ENCODE measurements around the gene DHX32.
A peak's percentile ranks its signal among the peaks of the same experiment; 100 is the strongest.

DHX32 gene

DNA sequence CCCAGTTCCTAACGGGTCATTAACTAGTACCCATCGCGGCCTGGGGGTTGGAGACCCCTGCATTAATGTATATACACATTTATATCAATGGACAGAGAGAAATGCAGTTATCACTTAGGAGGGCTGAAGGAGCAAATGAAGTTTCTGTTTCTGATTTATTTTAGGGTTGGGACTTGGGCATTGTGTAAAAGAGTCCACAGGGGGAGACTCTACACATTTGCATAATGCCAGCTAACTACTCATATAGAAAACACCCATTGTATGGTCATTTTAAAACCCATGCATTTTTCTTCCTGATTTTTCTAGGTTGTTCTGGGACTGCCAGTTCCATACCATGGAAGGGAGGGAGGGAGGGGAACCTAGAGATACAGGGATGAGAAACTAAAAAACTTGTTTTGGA lies 34.2 kb downstream of the DHX32 start:
- no peak for DNase-seq

DNA sequence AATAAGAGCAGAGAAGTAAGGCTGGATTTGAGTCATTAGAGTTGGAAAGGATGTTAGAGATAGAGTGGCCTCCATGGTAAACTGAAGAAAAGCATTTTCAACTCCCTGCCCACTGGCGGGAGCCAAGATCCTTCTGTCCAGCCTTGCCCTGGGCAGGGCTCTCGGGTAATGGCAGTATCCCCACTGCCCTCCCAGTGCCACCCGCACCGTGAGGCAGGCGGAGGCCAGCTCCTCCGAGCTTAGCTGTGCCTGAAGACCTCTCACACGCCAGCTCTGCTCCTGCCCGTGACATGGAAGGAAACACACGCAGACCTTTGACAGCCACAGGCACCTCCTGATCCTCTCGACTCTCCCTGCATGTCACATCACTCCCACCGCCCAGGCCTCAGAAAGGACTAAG lies 35.5 kb downstream of the DHX32 start:
- DNase-seq = no peak

DNA sequence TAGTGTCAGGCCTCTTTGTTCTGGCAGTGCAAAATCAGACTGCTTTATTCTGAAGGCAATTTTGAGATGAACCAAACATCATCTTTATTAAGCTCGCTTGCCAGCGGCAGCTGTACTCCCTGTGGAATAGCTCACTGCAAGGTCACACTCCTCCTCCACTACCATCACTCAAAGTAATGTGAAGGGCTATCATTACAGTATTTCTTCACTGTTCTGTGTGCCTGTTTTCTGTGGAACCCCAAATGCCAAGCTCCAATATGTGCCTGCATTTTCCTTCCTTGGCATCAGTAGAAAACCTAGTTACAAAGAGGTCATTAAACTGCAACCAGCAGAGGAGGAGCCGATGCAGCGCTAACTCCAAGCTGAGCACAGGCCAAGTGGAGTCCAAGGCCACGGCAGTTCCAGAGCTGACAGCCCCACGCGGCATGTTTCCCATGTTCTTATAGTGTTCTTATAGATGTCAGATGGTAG lies 36.3 kb downstream of the DHX32 start:
- no peak for DNase-seq

DNA sequence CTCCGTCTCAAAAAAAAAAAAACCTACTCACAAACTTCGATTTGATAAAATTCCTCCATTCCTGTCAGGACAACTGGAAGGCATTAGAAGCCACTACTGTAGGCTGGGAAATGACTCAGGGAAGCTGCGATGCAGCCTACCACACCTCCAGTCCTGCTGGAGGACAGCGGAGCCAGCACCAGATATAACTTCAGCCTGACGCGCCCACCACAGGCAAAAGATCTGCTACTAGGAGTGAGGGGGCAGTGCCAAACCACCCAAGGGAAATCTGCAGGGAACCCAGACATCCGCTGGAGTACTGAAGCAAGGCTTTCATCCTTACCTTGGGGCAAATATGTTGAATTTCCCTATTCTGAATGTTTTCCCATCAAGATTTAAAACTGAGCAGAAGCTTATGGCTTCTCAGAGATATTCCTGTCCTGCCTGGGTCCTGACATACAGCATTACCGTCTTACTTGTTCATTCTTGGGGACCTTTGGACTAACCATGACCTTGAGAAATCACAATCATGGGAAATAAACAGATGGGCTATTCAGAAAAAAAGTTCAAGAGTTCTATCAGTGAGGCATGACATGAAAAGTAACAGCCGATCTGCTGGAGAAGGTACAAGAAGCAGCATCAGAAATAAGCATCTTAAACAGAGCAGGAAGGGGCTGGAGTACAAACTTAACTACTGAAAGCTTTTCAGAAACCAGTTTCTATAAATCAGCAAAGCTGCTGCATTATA lies 37.3 kb downstream of the DHX32 start:
- no peak for DNase-seq

DNA sequence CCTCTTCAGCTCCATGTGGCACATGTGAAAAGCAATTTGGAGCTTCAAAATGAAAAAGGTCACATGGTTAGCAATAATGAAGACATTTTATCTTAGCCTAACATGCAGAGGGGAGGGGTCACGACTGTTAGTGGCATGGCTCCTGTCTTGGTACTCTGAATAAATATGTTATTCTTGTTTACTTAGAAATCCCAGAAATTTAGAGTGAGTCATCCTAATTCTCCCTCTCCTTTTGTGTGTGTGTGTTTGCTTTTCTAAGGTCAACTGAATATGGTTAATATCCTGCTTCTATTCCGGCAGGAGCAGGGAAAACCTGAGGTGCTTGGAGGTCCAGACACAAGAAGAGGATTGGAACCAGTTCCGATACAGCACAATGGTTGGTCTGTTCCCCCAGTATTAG lies 40.1 kb downstream of the DHX32 start:
- DNase-seq = no peak

DNA sequence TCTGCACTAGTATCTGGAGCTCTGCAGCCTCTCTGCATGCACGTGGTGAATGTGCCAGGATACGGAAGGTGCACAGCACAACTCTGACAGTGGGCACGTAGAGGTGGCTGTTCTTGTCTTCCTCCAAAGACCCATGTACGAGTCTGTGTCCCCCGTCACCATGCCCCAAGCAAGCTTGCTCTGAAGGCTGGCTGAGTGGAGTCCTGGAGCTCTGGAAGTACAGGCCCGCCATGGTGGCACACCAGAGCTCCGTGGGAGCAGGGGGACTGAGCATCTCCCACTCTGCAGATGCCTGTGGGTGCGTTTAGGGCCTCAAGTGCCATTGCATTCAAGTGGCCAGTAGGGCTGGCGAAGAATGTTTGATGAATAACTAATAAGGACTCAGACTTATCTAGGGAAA lies 40.7 kb downstream of the DHX32 start:
- no peak for DNase-seq

DNA sequence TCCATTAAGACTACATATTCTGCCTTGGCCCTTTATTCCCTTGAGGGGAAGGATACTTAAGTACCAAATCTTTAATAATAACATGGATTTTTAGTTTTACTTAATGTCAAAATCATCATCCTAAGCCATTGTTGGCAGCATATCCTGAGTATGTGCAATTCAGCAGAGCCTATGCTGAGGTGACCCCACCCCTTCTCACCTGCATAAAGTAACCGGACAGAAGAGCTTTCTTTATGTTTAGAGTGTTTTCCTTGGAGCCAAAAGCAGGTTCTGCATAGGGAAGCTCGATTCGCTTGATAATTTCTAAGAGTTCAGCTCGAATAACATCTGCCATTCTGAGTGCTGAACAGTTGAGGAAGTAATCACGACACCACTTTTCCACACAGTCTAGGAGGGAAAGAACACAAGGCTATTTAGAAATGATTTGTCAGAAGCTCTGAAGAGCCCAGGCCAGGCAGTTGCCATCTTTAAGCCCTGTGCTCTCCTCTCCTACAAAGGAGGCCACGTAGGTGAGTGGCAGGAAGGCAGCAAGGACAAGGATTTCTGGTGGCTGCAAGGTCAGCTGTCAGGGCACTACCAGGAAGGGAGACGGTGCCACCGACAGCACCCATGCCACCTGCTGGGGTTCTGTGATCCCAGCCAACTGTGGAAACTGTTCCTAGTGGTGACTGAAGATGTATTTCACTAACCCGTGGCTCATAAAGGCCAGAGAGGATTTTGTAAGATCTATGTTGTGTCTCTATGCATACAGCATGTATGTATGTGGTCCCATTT lies 42.1 kb downstream of the DHX32 start:
- DNase-seq = no peak

DNA sequence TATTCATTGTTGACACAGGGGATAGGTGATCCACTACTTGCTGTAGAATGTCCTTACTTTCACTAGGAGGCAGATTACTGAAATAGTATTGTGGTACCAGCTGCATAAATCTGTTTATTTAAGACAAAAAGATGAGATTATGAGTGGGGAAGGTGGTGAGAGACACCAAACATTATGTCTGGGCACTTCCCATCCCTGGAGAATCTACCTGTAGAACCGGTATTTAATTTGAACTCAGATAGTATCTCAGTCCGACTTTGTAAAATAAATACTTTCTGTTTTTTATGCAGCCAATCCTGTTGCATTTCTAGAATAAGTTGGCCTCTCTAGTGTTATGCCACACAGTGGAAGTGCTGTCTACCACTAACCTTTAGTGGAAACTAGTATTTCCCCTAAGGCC lies 44.3 kb downstream of the DHX32 start:
- DNase-seq = no peak

DNA sequence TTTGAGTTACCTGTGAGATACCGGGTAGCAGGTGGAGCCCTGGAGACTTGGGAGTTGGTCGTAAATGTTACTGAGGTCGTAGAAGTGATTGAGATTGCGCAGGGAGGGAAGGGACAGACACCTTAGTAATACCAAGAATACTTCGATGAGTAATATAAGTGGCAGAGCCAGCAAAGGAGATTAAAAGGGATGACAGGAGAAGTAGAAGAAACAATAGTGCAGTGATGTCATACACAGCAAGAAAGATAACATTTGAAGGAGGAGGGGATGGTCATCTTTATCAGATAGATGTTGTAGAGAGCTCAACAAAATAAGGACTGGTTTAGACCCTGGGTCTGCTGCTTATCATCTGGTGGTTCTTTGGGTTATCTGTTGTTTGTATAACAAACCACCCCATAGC lies 52.8 kb downstream of the DHX32 start:
- no peak for DNase-seq

DNA sequence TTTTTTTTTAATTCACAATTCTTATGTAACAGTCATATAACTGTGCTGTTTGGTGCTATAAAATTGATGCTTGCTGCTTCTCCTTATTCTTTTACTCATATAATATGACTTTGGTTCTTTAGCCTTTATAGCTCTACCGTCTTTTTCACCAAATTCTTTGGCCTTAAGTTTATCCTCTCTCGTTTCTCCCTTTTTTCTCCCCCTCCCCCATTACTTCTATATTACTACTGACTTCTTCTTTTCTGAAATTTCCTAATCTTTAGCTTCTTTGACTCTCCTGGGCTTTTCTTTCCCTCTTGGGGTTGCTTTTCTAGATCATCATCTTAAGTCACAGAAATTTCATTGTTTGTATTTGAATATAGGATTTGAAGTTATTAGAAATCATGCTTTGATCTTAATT lies 54.0 kb downstream of the DHX32 start:
- DNase-seq = peak; percentile 10

DNA sequence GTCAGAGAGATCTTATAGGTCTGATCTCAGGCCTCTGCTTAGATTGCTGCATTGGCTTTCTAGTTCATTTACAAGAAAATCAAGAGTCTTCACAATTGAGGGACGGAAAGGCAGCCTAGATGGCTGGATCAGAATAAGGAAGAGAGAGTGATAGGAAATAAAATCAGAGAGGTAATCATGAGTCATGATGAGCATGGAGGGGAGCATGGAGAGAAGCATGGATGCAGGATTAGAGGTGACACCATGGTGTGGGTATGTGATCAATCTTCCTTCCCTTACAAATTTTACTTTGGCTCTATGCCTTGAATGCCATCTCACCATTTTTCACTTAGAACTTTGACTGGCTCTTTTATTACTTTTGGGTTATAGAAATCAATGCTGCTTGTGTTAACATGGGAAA lies 56.4 kb downstream of the DHX32 start:
- peak; percentile 41 for DNase-seq

DNA sequence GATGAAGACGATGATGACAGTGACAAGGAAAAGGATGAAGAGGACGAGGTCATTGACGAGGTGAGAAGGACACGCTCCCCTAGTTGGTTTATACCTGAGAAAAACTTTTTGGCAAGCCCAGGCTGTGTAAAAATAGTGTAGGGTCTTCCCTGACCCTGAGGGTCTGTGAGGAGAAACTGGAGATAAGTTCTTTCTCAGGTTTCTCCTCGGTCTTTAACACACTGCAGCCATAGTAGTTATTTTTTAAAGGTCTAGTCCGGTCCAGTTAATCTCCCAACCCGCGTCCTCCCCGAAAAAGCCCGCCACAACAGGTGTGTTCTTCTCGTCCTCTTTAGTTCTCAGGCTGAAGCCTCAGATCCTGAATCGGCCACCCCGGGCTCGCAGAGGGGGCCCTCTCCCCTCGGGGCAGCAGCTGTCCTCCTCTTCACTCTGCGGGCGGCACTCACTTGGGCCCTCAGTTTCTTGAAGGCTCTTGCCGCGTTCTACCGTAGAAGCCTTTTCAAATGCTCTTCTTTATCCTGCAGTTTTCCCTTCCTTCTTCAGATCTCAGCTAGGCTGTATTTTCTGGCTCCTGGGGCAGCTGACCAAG lies 57.3 kb downstream of the DHX32 start:
- DNase-seq = peak; percentile 61

DNA sequence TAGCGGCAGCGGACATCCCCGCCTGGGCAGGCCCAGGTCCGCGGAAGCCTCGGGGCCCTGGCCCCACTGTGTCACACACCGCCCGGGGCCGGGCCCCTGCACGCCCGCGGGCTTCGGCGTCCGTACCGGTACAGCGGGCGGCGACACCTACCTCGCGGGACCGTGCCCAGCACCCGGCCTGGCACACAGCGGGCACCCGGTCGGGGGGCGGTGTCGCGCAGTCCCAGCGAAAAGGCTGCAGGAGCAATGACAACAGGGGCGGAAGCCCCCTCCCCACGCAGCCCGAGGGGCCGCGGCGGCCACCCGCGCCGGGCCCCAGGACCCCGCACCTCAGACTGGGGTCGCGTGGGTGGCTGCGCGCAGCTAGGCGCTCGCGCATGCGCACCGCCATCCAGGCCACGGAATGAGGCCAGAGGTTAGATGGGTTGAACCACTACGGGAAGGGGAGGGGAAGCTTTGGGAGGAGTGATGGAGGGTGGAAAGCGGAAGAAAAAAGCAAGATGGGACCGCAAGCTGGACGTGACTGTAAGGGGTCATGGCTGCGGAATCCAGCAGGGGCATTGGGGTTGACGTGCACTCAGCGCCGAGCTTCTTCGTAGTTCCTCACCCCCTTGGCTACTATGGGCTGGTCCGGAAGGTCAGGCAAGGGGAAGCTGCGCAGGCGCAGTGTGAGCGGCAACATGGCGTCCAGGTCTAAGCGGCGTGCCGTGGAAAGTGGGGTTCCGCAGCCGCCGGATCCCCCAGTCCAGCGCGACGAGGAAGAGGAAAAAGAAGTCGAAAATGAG lies 58.0 kb downstream of the DHX32 start, which contains the start of the genes BCCIP and UROS:
Gene BCCIP (plus strand): TSS at position 669 of the 785 bp plus-strand sequence. CDS start 12 bp downstream, at position 681.
Gene UROS (minus strand): TSS at position 381 of the 785 bp plus-strand sequence. CDS start 6,759 bp downstream, outside the sequence.
- DNase-seq = peak; percentile 98

DNA sequence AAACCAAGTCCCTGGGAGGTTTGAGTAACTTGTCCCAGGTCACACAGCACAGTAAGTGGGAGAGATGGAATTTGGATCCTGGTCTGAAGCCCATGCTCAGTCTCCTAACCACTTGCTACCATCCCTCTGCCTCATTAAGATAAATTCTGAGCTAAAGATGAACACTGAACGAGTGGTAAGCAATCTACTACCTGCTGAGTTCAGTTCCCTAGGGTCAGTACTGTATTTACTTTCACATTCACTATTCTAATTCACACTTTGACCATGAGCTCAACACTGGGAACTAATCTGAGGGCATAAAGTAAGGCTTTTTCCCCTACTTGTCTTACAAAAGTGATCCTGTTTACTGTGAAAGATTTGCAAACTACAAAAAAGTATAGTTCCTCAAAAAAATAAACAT lies 60.4 kb downstream of the DHX32 start:
- peak; percentile 74 for DNase-seq

DNA sequence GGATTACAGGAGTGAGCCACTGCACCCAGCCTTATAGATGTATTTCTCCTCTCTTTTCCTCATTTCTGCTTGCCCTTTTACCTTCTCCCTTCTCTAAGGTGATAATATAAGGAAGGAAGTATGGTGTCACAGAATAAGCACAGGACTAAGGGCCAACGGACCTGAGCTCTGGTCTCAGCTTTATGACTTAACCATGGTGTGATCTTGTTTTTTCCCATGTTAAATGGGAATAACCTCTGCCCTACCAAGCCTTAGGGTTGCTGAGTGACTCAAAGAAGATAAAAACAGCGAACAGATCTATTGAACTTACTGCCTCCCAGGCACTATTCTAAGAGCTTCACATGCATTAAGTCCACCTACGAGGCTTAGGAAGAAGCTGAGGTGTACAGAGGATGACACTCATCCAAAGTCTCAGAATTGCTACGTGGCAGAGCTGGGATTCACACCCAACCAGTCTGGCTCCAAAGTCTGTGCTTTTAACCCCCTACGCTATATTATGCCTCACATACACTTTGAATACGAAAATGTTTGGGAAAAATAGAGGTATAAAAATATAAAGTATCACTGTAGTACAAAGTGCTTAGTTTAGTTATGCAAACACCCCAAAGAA lies 63.6 kb downstream of the DHX32 start:
- peak; percentile 44 for DNase-seq

DNA sequence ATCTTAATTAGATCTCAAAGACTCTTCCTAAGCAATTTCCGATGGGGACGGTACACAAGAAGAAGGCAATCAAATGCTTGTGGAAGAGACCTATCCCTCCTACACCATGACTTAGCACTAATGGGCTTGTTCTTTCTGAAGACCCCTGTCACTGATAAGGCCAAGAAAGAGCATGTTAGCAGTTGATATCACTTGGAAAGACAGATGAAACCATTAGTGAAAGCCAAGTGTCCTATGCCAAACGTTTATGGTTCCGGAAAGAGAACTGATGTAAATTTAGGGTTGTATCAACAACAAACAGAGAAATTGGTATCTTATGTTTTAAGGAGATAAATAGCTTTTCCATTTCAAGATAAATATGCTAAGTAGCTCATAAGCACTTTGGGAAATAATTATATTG lies 64.5 kb downstream of the DHX32 start:
- peak; percentile 96 for DNase-seq

DNA sequence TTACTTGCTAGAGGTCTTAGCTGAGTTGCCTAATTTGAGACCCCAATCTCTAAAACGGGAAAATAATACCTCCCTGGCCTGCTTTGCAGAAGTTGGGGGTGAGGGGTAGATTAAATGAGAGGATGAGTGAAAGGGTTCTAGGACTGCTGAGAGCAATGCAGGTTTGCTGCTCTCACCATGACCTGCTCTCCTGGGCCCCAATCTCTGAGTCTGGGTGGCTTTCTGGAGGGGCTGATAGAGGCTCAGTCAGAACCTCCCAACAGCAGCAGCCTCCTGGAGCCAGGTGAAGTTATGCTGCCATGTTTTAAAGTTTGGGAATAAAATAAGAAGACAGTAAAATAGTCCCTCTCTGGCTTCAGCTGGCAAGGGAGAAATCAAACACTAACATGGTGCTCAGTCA lies 65.3 kb downstream of the DHX32 start:
- no peak for DNase-seq

DNA sequence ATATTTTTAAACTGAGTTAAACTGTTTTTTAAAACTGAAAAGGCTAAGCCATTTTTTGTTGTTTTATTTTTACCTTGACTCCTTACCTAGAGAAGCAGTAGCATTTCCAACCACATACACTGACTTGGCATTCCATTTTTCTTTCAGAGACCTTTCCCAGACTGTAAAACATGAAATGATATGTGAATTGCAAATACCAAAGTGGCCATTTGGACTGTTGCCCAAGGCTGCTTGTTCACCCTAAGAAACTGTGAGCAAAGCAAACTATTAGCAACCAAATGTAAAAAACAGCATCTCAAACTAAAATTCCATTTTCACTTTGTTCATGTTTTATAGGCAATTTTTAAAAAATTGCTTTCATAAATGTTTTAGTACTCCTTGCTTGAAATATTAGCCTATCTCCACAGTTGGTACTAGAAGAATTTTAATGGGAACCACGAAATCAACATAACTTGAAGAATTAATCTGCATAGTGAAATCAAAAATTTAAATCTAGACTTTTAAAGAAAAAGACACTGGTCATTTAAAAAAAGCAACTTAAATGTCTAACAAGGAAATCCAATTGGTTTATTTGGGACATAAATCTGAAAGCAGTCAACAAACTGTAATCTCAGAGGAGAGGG lies 68.9 kb downstream of the DHX32 start:
- no peak for DNase-seq

DNA sequence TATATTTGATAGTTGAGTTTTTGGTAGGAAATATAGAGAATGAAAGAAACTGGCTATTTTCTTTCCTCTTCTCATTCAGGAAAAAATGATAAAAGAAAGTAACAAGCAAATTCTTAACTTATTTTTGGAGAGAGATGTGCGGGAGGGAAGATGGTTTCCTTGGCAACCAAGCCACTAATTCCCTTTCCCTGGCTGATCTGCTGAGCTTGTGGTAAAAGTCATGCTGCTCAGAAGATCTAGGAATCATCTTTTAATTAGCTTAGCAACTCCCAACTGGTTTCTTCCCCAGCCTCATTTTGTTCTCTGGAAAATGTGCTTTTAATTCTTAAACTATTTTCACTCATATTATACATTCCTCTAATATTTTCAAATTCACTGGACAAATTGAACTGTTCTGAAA lies 69.8 kb downstream of the DHX32 start:
- no peak for DNase-seq

DNA sequence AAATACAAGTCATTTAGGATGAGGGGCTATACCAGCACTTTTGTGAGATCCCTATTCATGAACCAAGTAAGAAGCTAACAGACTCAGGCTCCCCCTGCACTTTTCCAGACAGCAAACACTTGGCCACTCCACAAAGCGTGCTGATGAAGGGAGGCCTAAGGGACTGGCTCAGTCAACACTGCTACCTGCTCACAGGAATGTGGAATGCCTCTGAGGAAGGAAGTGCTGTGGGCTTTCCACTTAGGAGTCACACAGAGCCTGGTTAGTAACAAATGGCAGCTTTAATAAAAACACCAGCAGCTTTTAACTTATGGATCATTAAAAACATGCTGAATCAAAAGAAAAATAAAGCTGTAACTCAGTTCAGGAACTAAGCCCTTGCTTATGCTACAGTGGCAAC lies 73.0 kb downstream of the DHX32 start:
- DNase-seq = no peak

DNA sequence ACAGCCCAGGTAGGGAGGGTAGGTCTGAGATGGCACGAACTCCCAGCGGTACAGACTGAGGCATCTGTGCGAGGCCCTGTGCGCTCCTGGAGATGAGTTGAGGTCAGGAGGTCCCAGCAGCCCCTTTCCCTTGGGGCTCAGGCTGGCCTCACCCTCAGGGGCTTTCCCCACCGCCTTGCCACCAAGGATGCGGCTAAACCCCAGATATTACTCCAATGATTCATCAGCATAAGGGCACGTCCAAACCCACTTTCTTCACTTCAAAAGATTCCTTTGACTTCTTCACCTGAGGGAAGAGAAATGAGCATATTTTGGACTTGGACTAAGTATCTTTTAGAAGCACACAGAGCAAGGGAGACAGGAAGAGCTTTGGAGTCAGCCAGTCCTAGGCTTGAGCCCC lies 78.4 kb downstream of the DHX32 start:
- no peak for DNase-seq

DNA sequence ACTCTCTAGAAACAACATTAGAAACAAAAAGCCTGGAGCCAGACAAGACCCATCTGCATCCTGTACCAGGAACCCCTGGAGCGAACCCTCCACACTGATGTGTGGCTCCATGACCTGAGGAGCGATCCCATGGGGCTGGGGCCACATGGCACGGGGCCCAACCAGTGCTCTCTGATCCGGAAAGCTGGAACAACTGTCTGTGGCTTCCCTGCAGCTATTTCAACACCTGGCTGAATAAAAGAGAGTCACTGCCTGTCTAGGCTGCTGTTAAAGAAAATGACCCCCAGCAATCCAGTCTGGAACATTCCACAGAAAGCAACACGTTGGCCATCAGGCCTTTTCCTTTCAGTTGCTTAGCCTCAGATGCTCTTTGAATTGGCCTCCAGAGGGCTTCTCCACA lies 79.0 kb downstream of the DHX32 start:
- no peak for DNase-seq

Measured in OCI-M1 (cell line).